ENCODE measurements around the gene CCDC195.
"Not testable (repeated sequence)": the region's sequence is repeated elsewhere in the genome, so short reads cannot be mapped to it uniquely, and the experiment has no call there.

Gene CCDC195

GRCh38 chr2:224691563-224691962 is 24.6 kb downstream of the CCDC195 start:
- DNase-seq (ENCODE audit: low read depth, low spot score), result no peak

- DNase-seq (ENCODE audit: low read depth, low spot score), result no peak
These were observed 25.3 kb downstream of the CCDC195 start for GRCh38 chr2:224690868-224691267.

DNA sequence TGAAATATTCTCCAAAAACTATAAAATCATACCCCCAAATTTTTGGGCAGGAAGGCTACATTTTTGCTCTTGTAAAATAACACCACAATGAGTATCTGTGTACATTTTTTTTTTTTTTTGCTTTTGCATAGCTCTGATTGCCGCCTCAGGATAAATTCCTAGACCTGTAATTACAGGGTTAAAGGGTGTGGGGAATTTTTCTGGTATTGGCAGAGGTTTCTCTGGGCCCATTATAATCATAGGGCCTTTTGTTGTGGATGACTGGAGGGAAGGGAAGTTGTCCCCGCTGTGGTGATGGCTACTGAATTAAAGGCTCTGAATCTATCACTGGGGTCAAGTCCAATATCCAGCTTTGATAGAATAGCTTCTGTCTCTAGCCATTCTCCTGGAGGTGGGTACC is 26.6 kb downstream of the CCDC195 start:
- DNase-seq (ENCODE audit: low read depth, low spot score), result no peak

- DNase-seq (ENCODE audit: low read depth, low spot score), result no peak
These were observed 27.2 kb downstream of the CCDC195 start for GRCh38 chr2:224688997-224689396.

GRCh38 chr2:224687156-224687555 is 29.0 kb downstream of the CCDC195 start:
- no peak for DNase-seq (ENCODE audit: low read depth, low spot score)

DNA sequence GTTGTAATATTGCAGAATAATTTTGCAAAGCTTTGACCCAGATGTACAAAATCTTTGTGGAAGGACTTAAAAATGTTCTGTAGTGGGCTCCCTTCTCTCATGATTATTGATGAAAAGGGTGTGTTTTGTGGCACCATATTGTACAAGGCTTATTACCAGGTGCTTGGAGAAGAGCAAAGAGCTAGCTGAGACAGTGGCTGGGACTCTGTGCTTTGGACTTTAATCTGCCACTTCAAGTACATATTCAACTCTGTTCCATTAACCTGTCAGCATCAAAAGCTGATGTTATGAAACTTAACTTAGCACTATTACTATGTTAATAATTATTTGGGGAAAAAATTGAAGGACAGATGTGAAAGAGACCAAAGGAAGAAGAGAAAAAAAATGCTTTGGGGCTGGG is 31.0 kb downstream of the CCDC195 start:
- no peak for DNase-seq (ENCODE audit: low read depth, low spot score)

DNA sequence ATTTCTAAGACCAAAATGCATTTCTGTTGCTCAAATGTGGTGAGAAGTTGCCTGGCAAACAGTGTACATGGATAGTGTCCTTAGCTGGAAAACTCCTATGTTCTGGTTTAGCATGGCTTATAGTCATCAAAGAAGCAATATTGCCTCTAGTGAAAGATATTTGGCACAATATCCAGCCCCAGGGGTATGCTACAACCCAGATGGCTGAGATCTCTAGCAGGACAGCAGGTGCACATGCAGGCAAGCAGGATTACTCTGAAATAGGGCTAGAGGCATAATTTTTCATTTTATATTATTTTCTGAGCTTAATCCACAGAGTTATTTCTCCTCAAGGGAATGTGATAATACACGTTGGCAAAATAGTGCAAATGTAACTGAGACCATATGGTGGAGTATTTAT is 34.0 kb downstream of the CCDC195 start:
- no peak for DNase-seq (ENCODE audit: low read depth, low spot score)

GRCh38 chr2:224671731-224672130 is 44.4 kb downstream of the CCDC195 start:
- no peak for DNase-seq (ENCODE audit: low read depth, low spot score)

- no peak for DNase-seq (ENCODE audit: low read depth, low spot score)
These were observed 46.0 kb downstream of the CCDC195 start for GRCh38 chr2:224670203-224670602.

GRCh38 chr2:224669449-224669848 is 46.7 kb downstream of the CCDC195 start:
- no peak for DNase-seq (ENCODE audit: low read depth, low spot score)

DNA sequence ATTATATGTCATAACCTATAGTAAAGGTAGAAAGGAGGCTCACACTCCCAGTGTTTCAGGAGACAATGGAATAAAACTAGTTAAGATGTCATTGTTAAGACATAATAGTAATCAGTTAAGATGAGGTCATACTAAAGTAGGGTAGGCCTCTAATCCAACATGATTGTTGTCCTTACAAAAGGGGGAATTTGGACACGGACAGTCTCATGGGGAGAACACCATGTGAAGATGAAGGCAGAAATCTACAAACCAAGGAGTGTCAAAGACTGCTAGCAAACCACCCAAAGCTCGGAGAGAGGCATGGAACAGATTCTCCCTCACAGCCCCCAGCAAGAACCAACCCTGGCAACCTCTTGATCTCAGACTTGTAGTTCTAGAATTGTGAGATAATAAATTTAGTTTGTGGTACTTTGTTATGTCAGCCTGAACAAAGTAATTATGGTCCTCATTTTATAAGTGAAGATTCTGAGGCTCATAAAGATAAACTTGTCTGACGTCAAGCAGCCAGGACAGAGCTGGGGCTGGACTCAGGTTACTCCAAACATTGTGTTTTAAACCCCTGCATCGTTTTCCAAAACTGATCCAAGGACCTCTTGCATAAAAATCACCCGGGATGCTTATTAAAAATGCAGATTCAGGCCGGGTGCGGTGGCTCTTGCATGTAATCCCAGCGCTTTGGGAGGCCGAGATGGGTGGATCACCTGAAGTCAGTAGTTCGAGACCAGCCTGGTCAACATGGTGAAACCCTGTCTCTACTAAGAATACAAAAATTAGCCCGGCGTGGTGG is 47.8 kb downstream of the CCDC195 start:
- DNase-seq (ENCODE audit: low read depth, low spot score), result no peak

DNA sequence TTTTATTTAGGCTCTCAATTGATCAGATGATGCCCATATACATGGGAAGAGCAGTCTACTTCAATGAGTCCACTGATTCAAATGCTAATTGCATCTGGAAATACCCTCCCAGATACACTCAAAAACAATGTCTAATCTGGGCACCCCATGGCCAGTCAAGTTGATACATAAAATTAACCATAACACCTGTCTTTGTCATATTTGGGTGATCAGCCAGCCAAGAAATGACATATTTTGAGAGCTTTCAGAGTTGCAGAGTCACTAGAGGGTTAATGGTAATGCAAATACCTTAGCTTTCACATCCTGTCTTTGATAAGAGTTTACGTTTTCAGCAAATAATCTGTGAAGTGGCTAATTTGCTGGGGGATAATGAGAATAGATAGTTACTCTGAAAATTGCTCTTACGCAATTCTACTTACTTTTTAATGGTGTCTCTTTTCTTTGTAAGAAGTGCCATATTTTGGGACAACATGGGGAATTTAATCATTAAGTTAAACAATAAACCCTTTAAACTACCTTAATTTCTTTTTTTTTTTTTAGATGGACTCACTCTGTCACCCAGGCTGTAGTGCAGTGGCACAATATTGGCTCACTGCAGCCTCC is 49.1 kb downstream of the CCDC195 start:
- DNase-seq (ENCODE audit: low read depth, low spot score), result no peak

- not testable (repeated sequence) for DNase-seq (ENCODE audit: low read depth, low spot score)
These were observed 52.8 kb downstream of the CCDC195 start for GRCh38 chr2:224663322-224663721.

GRCh38 chr2:224661708-224662107 is 54.5 kb downstream of the CCDC195 start:
- DNase-seq (ENCODE audit: low read depth, low spot score), result not testable (repeated sequence)

DNA sequence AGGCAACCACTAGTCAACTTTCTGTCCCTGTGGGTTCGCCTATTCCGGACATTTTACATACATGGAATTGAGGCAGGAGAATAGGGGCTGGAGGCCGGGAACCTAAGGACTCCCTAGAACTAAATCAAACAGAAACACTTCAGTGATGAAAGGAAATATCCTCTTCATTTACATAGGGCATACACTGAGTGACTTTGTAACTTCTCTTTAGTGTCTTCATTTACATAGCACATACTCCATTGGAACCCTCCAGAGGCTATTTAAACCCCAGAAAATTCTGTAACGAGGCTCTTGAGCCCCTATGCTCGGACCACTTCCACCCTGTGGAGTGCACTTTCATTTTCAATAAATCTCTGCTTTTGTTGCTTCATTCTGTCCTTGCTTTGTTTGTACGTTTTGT is 56.5 kb downstream of the CCDC195 start:
- no peak for DNase-seq (ENCODE audit: low read depth, low spot score)

- no peak for DNase-seq (ENCODE audit: low read depth, low spot score)
These were observed 57.3 kb downstream of the CCDC195 start for GRCh38 chr2:224658780-224659405.

DNA sequence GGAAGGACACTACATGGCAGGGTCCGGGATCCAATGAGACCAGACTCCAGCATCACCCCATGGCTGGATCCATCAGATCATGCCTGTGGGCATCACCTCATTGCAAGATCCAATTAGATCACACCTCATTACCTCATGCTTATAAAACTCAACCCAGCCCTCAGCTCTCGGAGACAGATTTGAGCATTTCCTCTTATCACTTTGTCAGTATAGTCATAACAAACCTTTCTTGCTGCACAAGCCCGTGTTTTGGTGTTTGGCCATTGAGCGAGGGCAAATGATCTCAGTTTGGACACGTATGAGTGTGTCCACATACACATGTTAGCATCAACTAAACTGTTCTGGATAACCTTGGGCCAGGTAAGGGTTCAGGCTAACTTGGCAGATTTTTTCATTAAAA is 58.8 kb downstream of the CCDC195 start:
- DNase-seq (ENCODE audit: low read depth, low spot score), result no peak

DNA sequence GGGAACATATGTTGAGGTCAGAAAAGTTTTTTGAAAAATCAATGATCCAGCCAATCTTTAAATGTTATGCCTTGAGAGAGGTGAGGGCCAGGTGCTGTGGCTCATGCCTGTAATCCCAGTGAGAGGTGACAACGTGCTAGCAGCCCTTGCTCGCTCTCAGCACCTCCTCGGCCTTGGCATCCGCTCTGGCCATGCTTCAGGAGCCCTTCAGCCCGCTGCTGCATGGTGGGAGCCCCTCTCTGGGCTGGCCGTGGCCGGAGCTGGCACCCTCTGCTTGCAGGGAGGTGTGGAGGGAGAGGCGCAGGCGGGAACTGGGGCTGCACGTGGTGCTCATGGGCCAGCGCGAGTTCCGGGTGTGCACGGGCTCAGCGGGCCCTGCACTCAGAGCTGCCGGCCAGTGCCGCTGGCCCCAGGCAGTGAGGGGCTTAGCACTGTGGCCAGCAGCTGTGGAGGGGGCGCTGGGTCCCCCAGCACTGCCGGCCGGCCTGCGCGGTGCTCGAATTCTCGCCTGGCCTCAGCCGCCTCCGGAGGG is 61.1 kb downstream of the CCDC195 start:
- no peak for DNase-seq (ENCODE audit: low read depth, low spot score)

All from activated CD4-positive, CD25-positive, alpha-beta regulatory T cell treated with anti-CD3 and anti-CD28 coated beads, Interleukin-2, amount 50 U/mL, for 16 hours (primary cell).